Stimulated activated CD4-positive, alpha-beta T cell treated with anti-CD3 and anti-CD28 coated beads, Interleukin-2, amount 100 ng/mL, for 4 hours (primary cell): ENCODE measurements around the gene TMEM141.

Experiments used
- DNase-seq: peaks from one replicate; pipeline ENCODE4 v3.0.0-alpha.2; 2020; ENCODE audit warnings: low read depth

TMEM141 gene

DNA sequence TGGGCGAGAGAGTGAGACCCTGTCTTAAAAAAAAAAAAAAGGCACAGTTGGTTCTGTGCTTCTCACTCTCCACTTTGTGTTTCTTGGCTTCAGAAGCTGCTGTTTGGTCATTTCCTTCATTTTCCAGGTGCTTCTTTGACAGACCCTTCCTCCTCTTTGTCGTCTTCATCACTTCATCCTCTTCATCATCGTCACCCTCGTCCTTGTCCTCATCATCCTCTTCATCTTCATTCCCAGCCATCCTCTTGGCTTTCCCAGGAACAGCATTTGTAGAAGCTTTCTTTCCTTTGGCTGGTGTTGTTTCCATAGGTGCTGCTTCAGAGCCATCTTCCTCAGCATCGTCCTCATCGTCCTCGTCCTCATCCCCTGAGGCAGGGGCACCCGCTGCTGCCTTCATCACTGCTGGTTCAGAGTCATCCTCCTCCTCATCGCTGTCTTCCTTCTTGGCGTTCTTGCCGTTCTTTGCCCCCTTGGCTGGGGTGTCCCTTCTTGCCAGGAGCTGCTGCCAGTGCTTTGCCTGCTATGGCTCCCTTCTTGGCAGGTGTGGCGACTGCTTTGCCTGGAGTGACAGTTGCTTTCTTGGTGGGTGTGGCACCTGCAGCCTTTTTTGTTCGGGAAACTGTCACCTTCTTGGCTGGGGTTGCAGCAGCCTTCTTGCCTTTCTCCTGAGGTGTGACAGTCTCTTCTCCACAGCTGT, 23.7 kb downstream of the TMEM141 start:
- no peak for DNase-seq

DNA sequence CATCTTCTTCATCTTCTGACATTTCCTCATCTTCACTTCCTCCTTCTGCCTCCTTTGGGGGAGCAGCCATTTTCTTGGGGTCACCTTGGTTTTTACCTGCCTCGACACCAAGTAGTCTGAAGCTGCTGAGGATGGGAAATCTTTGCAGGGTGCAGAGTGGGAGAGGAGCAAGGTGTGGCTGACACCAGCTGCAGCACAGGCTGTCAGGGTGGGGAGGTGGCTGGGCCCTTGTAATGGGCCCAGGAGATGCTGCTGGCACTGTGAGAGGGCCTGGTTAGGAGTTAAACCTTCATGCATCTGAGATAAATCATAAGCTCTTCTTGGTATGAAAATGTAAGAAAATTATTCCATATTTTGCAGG, 24.3 kb downstream of the TMEM141 start:
- no peak for DNase-seq

GRCh38 chr9:136820971-136821825, 30.1 kb downstream of the TMEM141 start:
- DNase-seq: no peak

DNA sequence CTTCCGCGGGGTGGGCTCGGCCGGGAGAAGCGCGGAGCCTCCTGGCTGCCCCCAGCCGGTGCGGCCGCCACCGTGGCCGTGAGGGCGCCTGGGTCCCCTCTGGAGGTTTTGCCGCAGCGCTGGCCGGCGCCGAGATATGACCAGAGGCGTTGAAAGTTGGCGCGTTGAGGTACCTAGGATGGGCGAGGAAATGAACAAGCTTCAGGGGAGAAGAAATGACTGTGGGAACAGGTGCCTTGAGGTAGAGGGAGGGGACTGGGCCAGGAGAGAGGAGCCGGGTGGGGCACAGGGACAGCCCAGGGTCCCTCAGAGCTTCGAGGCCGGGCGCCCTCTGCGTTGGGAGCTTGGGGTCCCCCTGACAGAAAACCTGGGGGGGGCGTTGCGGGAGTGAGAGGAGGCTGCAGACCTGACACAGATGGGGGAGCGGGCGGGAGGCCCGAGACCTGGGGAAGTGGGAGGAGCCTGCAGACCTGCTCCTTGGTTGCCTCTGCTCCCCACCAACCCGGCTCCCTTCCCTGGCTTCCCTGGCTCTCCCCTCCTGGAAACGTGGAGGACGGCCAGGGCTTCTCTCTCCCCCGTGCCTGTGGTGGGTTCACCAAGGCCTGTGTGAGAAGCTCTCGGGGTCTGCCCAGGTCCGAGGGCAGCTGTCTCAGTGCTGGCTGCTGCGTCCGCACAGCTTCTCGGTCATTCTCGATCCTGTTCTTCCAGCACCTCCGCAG, 30.8 kb downstream of the TMEM141 start:
- no peak for DNase-seq

- DNase-seq: no peak
Observed at GRCh38 chr9:136823136-136824046, 32.2 kb downstream of the TMEM141 start.

GRCh38 chr9:136824496-136825225, 33.5 kb downstream of the TMEM141 start:
- no peak for DNase-seq

- DNase-seq: no peak
Observed at GRCh38 chr9:136825295-136826187, 34.4 kb downstream of the TMEM141 start.

GRCh38 chr9:136826188-136826541, 35.0 kb downstream of the TMEM141 start:
- no peak for DNase-seq

GRCh38 chr9:136826703-136827582, 35.8 kb downstream of the TMEM141 start:
- DNase-seq: no peak

- DNase-seq: no peak
Observed at GRCh38 chr9:136827794-136828473, 36.8 kb downstream of the TMEM141 start.

GRCh38 chr9:136828474-136829140, 37.5 kb downstream of the TMEM141 start:
- DNase-seq: no peak

GRCh38 chr9:136829412-136829811, 38.3 kb downstream of the TMEM141 start:
- DNase-seq: no peak

DNA sequence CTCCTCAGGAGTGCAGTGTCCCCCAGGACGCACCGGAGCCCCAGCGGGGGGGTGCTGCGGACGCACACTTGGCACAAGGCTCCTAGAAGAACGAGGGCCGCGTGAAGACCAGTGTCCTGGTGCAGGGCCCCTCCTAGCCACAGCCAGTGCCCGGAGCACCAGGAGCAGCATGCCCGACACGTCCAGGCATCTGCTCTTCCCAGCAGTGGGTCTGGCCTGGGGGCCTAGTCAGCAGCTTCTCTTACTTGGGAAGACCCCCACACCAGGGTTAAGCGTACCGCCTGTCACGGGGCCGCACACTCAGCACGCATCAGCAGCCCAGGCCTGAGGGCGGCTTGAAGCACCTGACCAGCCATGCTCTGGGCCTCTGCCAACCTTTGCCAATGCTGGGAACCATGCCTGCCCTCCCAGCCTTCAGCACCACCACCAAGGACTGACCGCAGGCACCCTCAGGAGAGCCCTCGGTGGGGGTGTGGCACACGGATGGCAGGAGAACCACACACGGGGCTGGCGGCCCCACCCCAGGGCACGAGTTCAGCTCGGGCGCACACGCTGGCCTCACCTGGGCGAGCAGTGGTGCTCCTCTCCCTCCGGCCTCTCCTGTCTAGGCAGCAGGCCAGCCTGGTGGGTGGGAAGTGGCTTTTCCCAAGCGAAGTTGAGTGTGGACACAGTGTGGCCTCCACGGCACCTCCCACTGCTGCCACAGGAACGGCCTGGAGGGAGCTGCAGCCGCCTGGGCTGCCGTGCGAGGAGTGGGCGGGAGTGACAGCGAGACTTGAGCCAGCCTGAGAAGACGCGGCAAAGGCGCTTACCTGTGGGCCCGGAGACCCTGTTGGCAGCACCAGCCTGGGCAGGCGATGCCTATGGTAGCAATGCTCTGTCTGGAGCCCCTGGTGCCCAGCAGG, 39.1 kb downstream of the TMEM141 start:
- DNase-seq: no peak

- no peak for DNase-seq
Observed at GRCh38 chr9:136831002-136831719, 40.0 kb downstream of the TMEM141 start.

GRCh38 chr9:136831720-136832104, 40.6 kb downstream of the TMEM141 start:
- no peak for DNase-seq

DNA sequence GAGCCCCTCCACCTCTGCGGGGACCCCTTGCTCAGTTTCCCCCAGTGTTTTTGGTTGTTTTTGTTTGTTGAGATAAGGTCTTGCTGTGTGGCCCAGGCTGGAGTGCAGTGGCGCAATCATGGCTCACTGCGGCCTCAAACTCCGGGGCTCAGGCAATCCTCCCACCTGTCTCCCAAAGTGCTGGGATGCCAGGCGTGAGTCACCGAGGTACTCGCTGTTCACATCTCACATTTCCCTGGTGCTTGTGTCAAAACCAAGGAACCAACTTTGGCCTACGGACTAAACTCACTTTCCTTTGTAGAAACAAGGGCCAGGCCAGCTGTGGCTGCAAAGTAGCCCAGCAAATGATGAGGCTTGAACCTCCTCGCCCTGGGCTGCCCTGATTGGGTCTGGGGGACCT, 41.4 kb downstream of the TMEM141 start:
- DNase-seq: no peak
